Measurements from ENCODE around the gene ECHDC3. TPM values are rescaled to one million over a fixed set of nuclear protein-coding genes. Genes with fewer than 3 reads are reported as not detected.
A peak's percentile ranks its signal among the peaks of the same experiment; 100 is the strongest.

ECHDC3 gene
- total and polyA plus RNA-seq, 2 of the 13 experiments (the other 11 are each of a cell fraction or from before 2014, with no cell fraction given) = not detected

GRCh38 chr10:11757454-11757820 is 15.3 kb downstream of the ECHDC3 start (continued):
- no peak for TF ChIP-seq ZNF616 (CRISPR knock-in tag; IDR thresholded peaks at IDR 0.05; ENCODE audit: low read depth)
- TF ChIP-seq ZNF570 (CRISPR knock-in tag; IDR thresholded peaks at IDR 0.05; ENCODE audit: borderline replicate concordance) = 0 out of 2 replicates have a peak, but pooled peaks have one; percentile 24
- TF ChIP-seq, protein P1, sequence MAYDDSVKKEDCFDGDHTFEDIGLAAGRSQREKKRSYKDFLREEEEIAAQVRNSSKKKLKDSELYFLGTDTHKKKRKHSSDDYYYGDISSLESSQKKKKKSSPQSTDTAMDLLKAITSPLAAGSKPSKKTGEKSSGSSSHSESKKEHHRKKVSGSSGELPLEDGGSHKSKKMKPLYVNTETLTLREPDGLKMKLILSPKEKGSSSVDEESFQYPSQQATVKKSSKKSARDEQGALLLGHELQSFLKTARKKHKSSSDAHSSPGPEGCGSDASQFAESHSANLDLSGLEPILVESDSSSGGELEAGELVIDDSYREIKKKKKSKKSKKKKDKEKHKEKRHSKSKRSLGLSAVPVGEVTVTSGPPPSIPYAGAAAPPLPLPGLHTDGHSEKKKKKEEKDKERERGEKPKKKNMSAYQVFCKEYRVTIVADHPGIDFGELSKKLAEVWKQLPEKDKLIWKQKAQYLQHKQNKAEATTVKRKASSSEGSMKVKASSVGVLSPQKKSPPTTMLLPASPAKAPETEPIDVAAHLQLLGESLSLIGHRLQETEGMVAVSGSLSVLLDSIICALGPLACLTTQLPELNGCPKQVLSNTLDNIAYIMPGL (CRISPR knock-in tag; IDR thresholded peaks at IDR 0.05; ENCODE audit: borderline replicate concordance in 1 of 2, low read depth in 1 of 2) = no peak
- peak; percentile 67; the same call in 1 of the 2 replicates for TF ChIP-seq ZSCAN31 (CRISPR knock-in tag; IDR thresholded peaks at IDR 0.05; ENCODE audit: low read depth)
- TF ChIP-seq BHLHE40 (IDR thresholded peaks at IDR 0.05; ENCODE audit: low read length) = no peak
- no peak for TF ChIP-seq KDM1A (CRISPR knock-in tag; IDR thresholded peaks at IDR 0.05)
- peak; percentile 63; the same call in 1 of the 2 replicates for TF ChIP-seq ZNF788 (CRISPR knock-in tag; IDR thresholded peaks at IDR 0.05; ENCODE audit: borderline replicate concordance)
- TF ChIP-seq, protein P2, sequence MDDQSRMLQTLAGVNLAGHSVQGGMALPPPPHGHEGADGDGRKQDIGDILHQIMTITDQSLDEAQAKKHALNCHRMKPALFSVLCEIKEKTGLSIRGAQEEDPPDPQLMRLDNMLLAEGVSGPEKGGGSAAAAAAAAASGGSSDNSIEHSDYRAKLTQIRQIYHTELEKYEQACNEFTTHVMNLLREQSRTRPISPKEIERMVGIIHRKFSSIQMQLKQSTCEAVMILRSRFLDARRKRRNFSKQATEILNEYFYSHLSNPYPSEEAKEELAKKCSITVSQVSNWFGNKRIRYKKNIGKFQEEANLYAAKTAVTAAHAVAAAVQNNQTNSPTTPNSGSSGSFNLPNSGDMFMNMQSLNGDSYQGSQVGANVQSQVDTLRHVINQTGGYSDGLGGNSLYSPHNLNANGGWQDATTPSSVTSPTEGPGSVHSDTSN (CRISPR knock-in tag; IDR thresholded peaks at IDR 0.05; ENCODE audit: borderline replicate concordance) = no peak
- no peak for TF ChIP-seq MAFF (IDR thresholded peaks at IDR 0.05; ENCODE audit: low read depth, low read length)
- no peak for TF ChIP-seq REL (CRISPR knock-in tag; conservative IDR thresholded peaks at IDR 0.05)
- TF ChIP-seq FOXM1 (CRISPR knock-in tag; IDR thresholded peaks at IDR 0.05) = no peak
- TF ChIP-seq TBL1XR1 (IDR thresholded peaks at IDR 0.05; ENCODE audit: borderline replicate concordance, low read length, partially characterized antibody) = no peak
- peak; percentile 53; the same call in 1 of the 2 replicates for TF ChIP-seq FOXA1 (IDR thresholded peaks at IDR 0.05)
- TF ChIP-seq FOXA1 (CRISPR knock-in tag; IDR thresholded peaks at IDR 0.05) = peak; percentile 86
- TF ChIP-seq, protein P3, sequence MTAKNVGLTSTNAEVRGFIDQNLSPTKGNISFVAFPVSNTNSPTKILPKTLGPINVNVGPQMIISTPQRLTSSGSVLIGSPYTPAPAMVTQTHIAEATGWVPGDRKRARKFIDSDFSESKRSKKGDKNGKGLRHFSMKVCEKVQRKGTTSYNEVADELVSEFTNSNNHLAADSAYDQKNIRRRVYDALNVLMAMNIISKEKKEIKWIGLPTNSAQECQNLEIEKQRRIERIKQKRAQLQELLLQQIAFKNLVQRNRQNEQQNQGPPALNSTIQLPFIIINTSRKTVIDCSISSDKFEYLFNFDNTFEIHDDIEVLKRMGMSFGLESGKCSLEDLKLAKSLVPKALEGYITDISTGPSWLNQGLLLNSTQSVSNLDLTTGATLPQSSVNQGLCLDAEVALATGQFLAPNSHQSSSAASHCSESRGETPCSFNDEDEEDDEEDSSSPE (CRISPR knock-in tag; IDR thresholded peaks at IDR 0.05) = no peak
- no peak for TF ChIP-seq ZSCAN25 (CRISPR knock-in tag; IDR thresholded peaks at IDR 0.05)
- TF ChIP-seq ZNF3 (CRISPR knock-in tag; IDR thresholded peaks at IDR 0.05) = peak; percentile 75
- TF ChIP-seq NR3C1 (CRISPR knock-in tag; IDR thresholded peaks at IDR 0.05) = no peak
- peak; percentile 75; the same call in 1 of the 2 replicates for TF ChIP-seq FOXO1 (CRISPR knock-in tag; IDR thresholded peaks at IDR 0.05)
- no peak for TF ChIP-seq SNRNP70 (IDR thresholded peaks at IDR 0.05; ENCODE audit: low read depth, low read length)
- no peak for TF ChIP-seq ATF1 (CRISPR knock-in tag; IDR thresholded peaks at IDR 0.05)
- no peak for TF ChIP-seq ZNF550 (CRISPR knock-in tag; IDR thresholded peaks at IDR 0.05; ENCODE audit: borderline replicate concordance)
- TF ChIP-seq, protein P4, sequence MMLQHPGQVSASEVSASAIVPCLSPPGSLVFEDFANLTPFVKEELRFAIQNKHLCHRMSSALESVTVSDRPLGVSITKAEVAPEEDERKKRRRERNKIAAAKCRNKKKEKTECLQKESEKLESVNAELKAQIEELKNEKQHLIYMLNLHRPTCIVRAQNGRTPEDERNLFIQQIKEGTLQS (CRISPR knock-in tag; IDR thresholded peaks at IDR 0.05) = no peak
- TF ChIP-seq SMAD9 (CRISPR knock-in tag; IDR thresholded peaks at IDR 0.05) = no peak
- no peak for TF ChIP-seq ZNF672 (CRISPR knock-in tag; IDR thresholded peaks at IDR 0.05)
- no peak for TF ChIP-seq DNMT1 (CRISPR knock-in tag; IDR thresholded peaks at IDR 0.05)
- TF ChIP-seq TSC22D2 (CRISPR knock-in tag; IDR thresholded peaks at IDR 0.05; ENCODE audit: borderline replicate concordance) = no peak
- TF ChIP-seq RFX3 (CRISPR knock-in tag; IDR thresholded peaks at IDR 0.05) = no peak
- no peak for TF ChIP-seq SMAD1 (CRISPR knock-in tag; IDR thresholded peaks at IDR 0.05; ENCODE audit: borderline replicate concordance, low read depth)
- no peak for TF ChIP-seq PCBP1 (IDR thresholded peaks at IDR 0.05; ENCODE audit: borderline replicate concordance, low read depth, low read length)

Measured in HepG2 (cell line).